ENCODE measurements around the gene FAM135A.
"Not testable (repeated sequence)": the region's sequence is repeated elsewhere in the genome, so short reads cannot be mapped to it uniquely, and the experiment has no call there.

Gene FAM135A

DNA sequence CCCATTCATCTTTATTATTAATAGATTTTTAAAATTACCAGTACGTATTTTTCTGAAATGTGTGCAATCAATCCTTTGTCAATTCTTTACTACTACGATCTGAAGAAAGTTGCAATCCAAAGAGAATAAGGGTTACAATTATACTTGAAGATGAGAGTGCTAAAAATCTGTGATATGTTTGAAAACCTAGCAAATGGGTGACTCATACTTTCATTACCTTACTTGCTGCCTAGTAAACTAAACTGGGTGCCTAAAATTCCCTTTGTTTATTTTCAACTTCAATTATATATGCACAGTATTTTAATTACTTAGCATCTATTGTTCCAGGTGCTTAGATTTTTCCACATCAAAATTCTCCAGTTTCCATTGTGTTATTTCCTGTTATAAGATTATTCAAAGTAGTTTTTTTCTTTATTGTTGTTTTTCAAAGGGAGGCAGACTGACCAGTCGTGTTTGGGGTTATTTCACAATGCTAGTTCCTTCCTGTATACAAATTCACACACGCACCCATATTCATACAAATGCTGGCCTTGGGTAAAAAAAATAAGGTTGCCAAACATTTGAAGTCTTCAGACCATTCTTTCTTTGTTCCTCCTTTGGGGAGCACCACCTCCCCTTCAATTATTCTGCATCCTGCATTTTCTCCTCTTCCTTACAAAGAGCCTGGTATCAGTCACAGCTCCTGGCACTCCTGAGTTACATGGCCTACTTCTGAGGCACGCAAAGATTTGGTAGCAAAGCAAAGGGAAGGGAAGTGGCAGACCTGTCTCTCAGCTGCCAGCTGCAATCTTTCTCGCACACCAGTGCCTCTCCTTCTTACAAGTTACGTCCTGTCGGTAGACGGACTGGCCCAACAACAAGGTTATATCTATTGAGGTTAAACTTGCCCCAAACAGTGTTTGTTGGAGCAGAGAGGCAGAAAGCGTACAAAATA is 16.2 kb upstream of the FAM135A start:
- DNase-seq (ENCODE audit: low spot score), result no peak

GRCh38 chr6:70398783-70399728 is 14.3 kb upstream of the FAM135A start:
- DNase-seq (ENCODE audit: low spot score), result no peak

DNA sequence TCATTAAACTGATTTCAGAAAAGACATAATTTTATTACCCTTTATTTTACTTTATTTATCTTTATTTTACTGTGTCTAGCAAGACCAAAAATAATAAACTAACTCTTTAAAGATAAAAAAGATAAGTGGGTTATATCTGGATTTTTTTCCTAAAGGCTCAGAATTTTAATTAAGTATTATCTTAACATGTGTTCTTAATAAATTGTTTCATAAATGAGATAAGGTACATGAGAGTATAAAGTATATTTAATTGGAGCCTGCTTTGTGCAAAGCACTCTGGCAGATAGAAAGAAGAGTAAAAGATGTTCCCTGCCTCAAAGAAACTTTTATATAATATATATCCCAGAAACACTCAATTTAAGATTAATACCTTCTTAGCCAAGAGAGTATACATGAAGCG is 8.7 kb upstream of the FAM135A start:
- no peak for DNase-seq (ENCODE audit: low spot score)

DNA sequence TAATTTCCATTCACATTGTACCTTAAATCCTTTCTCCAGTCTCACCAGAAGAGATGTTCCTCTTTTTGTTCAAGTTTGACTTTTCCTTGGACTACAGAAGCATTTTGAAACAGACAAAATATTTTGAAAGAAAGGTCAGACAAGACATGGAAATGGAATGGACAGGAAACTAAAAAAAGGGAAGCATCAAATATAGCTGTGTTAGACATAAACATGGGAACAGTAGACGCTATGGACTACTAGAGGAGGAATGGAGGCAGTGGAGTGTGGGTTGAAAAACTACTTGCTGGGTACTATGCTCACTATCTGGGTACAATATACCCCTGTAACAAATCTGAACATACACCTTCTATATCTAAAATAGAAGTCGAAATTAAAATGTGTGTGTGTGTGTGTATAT is 4.1 kb upstream of the FAM135A start:
- DNase-seq (ENCODE audit: low spot score), result no peak

DNA sequence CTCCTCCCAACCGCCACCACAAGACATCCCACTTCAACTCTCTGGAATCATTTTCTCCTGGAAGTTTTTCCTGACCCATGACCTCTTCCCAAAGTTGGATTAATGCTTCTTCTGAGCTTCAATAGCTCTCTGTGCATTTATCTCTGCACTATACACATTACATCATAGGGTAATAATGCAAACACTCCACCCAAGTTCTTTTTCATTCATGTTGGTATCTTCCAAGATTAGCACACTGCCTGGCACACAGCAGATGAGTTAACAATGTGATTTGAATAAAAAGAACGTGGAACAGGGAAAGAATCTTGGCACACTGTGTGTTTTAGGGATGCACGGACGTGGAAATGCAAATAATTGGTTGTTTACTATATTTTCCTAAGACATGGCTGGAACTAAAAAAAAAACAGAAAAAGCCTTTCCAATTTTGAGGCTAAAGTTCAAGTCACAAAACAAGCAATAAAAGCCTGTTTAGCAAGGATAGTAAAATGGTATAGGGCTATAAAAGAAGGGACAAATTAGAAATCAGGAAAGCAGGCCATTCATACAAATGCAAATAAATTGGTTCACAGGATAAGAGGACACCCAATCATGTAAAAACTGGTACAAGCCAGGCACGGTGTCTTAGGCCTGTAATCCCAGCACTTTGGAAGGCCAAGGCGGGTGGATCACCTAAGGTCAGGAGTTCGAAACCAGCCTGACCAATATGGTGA is 1.6 kb upstream of the FAM135A start:
- DNase-seq (ENCODE audit: low spot score), result no peak

DNA sequence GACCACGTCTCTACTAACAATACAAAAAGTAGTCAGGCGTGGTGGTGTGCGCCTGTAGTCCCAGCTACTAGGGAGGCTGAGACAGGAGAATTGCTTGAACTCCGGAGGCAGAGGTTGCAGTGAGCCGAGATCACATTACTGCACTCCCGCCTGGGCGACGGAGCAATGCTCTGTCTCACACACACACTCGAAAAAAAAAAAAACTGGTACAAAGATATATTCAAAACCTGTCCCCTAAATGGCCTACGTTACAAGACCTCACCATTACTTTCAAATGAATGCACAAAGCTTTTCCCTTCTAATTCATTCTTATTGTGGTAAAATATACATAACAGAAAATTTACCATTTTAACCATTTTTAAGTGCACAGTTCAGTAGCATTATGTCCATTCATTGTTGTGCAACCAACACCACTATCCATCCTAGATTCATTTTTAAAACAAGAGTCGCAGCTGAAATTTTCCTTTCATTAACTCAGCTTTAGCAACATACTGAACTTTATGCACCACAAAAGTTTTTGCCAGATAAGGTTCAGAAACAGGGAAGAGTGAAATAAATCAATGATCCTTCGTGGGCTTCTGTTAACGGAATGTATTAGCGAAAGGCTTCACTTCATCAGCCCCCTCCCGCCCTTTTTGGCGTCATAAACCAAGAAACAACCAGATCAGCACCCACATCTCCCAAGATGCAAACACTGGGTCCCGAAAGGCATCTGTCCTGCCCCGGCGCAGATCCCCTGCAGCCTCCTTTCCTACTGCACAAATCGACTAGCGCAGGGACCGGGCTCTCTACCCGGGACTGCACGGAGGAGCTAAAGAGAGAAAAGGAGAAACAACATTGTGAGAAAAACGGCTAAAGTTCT is 825 bp upstream of the FAM135A start:
- no peak for DNase-seq (ENCODE audit: low spot score)

DNA sequence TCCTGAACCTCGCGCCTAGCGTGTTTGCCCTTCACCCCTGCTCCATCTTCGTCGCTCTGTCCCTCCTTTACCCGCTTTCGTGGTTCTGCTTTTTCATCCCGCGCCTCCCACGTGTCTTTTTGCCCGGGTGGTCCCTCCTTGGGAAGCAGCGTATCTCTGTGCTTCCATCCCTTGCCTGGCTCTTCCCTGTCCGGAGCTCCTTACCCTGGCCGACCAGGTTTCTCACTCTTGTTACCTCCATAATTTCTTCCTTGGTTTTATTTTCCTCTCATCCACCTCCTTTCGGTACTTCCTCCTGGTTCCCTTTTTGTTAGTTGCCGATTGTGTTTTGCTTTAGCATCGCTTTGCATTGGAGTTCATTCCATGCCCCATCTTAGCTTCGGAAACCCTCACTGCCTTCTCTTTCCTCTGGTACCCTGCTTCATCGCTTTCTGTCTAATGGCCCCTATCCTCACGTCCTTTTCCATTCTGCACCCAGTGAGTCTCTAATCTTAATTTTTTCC is 735 bp downstream of the FAM135A start:
- no peak for DNase-seq (ENCODE audit: low spot score)

- no peak for DNase-seq (ENCODE audit: low spot score)
Observed at GRCh38 chr6:70414813-70415212, 1.5 kb downstream of the FAM135A start.

DNA sequence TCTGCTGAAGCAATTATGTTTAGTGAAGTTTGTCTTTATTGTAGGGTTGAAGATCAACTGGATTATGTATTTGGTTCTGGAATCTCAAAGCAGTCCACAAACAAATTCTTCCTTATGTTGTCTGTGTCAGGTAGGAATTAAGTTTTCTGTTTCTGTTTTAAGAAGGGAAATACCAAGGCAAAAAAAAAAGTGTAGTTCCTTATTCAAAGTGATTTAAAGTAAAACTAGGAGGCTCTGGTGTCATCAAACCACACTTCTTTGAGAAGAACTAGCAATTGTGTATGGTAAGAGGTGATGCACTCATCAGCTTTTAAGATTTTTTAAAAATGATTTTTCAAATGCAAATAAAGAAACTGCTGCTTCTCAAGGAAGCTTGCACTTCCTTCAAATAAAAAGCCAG is 1.9 kb downstream of the FAM135A start:
- DNase-seq (ENCODE audit: low spot score), result no peak

GRCh38 chr6:70415660-70416059 is 2.4 kb downstream of the FAM135A start:
- no peak for DNase-seq (ENCODE audit: low spot score)

DNA sequence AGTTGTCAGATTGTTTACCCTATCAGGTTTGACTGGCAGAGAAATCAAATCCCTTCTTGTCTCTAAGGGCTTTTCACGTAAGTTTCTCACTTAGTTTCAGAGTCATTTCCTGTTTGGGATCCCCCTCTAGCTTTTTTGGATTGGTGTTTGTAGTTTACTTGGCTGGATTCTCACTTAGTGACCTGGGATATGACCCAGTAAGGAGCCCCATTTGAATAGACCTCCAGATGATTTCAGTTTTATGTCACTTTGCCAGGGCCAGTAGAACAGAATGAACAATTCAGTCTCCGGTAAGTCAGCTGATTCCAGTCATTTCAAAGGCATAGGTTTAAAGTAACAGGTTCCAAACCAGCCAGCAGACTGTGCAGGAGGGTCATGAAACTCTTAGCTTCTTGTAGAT is 8.2 kb downstream of the FAM135A start:
- no peak for DNase-seq (ENCODE audit: low spot score)

- DNase-seq (ENCODE audit: low spot score), result no peak
Observed at GRCh38 chr6:70423189-70424134, 10.2 kb downstream of the FAM135A start.

GRCh38 chr6:70424291-70424690 is 11.0 kb downstream of the FAM135A start:
- no peak for DNase-seq (ENCODE audit: low spot score)

- DNase-seq (ENCODE audit: low spot score), result no peak
Observed at GRCh38 chr6:70436320-70436719, 23.0 kb downstream of the FAM135A start.

DNA sequence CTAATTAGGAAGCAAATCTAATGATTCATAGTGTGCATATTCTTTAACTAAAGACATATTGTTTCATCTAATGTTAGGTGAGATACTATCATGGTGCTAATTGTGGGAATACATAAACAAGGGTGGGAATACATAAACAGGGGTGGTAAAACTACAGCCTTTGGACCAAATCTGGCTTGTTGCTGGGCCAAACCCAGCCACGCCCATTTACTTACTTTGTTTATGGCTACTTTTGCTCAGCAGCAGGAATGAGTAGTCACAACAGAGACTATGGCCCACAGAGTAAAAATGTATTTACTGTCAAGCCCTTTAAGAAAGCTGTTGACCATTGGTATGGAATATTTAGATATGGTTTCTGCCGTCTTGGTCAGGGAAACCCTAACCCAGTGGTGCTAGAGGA is 31.7 kb downstream of the FAM135A start:
- DNase-seq (ENCODE audit: low spot score), result no peak

DNA sequence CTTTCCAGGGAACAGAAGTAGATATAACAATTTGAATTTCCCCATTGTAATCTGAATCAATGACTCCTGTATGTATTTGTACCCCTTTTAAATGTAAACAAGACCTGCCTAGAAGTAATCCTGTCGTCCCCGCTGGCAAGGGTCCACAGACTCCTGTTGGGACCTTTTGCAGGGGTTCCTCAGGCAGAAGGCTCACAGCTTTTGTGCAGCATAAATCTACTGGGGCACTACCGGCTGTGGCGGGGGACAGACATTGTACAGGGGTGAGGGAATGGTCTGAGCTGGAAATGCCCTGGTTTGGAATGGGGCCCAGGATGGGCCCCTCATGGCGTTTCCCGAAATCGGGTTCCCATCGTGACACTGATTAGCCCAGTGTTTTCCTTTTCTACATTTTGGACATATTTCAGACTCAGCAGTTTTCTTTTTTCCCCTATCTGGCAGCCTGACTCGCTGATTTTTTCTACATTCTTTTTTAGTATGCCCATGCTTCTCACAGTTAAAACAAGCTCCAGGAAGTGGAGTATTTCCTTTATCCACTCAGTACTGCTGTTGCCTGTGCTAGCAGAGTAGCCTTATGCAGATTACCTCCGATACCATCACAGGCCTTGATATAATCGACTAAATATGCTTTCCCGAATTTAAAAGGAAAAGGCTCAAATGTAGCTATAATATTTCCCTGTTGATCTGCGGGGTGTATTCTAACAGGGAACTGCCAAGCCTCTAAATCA is 34.2 kb downstream of the FAM135A start:
- not testable (repeated sequence) for DNase-seq (ENCODE audit: low spot score)

- not testable (repeated sequence) for DNase-seq (ENCODE audit: low spot score)
Observed at GRCh38 chr6:70453899-70454298, 40.6 kb downstream of the FAM135A start.

DNA sequence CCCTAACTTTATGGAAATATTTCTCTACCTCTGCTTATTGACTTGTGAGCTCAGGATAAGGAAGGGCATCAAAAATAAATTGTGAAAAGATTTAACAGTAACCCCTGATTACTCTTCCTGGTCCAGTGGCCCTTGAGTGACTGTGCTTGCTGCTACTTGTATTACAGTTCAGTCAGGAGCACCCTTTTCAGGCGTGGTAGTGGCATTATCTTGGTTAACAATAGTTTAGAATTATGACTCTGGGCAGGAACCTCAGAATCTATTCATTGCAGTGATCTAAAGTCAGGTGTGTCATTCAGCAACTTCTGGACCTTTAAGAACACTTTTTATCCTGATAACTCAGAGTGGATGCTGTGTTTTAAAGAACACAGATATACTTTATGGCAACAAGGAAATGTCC is 43.4 kb downstream of the FAM135A start:
- DNase-seq (ENCODE audit: low spot score), result no peak

DNA sequence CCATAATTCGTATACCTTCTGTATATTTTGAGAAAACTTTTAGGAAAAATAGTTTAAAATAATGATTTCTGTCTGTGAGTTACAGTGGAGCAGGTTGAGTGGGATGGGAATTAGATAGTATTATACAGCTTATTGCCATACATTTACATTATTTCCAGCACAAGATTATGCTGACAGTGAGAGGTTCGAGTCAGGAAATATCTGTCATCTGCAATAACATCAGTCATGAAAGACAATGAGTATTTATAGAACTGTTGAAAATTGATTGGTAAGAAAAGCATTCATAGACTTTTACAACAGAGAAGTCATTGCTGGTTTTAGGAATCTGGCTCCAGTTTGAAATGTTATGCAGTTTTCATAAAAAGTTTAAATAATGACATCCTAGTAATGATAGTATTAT is 45.9 kb downstream of the FAM135A start:
- no peak for DNase-seq (ENCODE audit: low spot score)
